Gastrocnemius medialis (tissue), 4 donors: ENCODE data around the gene EXTL2. TPM values are rescaled to one million over a fixed set of nuclear protein-coding genes. Genes with fewer than 3 reads are reported as not detected.

Source experiments
- ATAC-seq, 2 donors: fragments of 150-250 bp; one replicate each; pipeline ENCODE4 v1.9.1; 2016
- DNase-seq, 2 donors: peaks; one replicate each; pipeline ENCODE4 v3.0.0-alpha.2; 2019
- H3K27ac ChIP-seq, 4 donors: fragments of 200-600 bp; sonication (generic); 1 replicate in 1 of 4; 2 replicates in 3 of 4; pipeline ENCODE4 v1.5.1; 2016 to 2018; ENCODE audit warnings: mild to moderate bottlenecking in 2 of 4, moderate library complexity in 1 of 4
- H3K27me3 ChIP-seq, 3 donors: fragments of 200-600 bp; sonication (generic) in 2 of 3; 1 replicate in 1 of 3; 2 replicates in 2 of 3; pipeline versions ENCODE4 v1.5.1 to v1.6.0; 2016 to 2019; ENCODE audit warnings: mild to moderate bottlenecking in 1 of 3, moderate library complexity in 1 of 3
- H3K36me3 ChIP-seq, 2 donors: fragments of 200-600 bp; sonication (generic) in 1 of 2; one replicate each; pipeline ENCODE4 v1.5.1; 2017 to 2018
- H3K4me1 ChIP-seq, 2 donors: fragments of 200-600 bp; sonication (generic) in 1 of 2; one replicate each; pipeline ENCODE4 v1.5.1; 2016 to 2017; ENCODE audit warnings: mild to moderate bottlenecking in 2 of 2
- H3K4me3 ChIP-seq, 4 donors: fragments of 200-600 bp; sonication (generic) in 3 of 4; 1 replicate in 1 of 4; 2 replicates in 3 of 4; pipeline ENCODE4 v1.5.1; 2016 to 2019; ENCODE audit warnings: mild to moderate bottlenecking in 2 of 4
- H3K9me3 ChIP-seq, 3 donors: fragments of 200-600 bp; sonication (generic) in 2 of 3; 1 replicate in 1 of 3; 2 replicates in 2 of 3; pipeline ENCODE4 v1.5.1; 2016 to 2019
- CTCF ChIP-seq, 5 experiments: fragments of 450-650 bp in 3 of 5; fragments of 200-600 bp in 2 of 5; sonication (generic) in 2 of 5; IDR thresholded peaks in 4 of 5; conservative IDR thresholded peaks in 1 of 5; 1 replicate in 4 of 5; 2 replicates in 1 of 5; pipeline ENCODE4 v1.5.1; 2016 to 2019; ENCODE audit warnings: antibody characterized with exemption in 5 of 5, mild to moderate bottlenecking in 3 of 5, moderate library complexity in 3 of 5
- POLR2A ChIP-seq, 2 donors: fragments of 450-650 bp; IDR thresholded peaks; one replicate each; pipeline ENCODE4 v1.6.1; 2017; ENCODE audit warnings: antibody characterized with exemption in 2 of 2, mild to moderate bottlenecking in 2 of 2, moderate library complexity in 2 of 2
- in situ Hi-C, 4 donors: fragments of 200-750 bp; cut with MboI; loops; one replicate each; pipeline versions ENCODE4 v1.15.0 to v1.8.0; 2017; ENCODE audit warnings: low sequenced_read_pairs in 4 of 4
- intact Hi-C: fragments of 100-400 bp; cut with DNase I; formaldehyde crosslinking; loops from one replicate; pipeline ENCODE4 v1.15.1; 2023; ENCODE audit warnings: low total_unique reads
- total RNA-seq, 4 donors: library from RNA; depleted of rRNA; stranded (reverse); fragments of >200 nt; gene quantifications; one replicate each; pipeline versions ENCODE4 v1.1.0 to v1.2.3, GENCODE V29; 2016

Gene EXTL2
- total RNA-seq, 4 donors from 2014 or later, result 1.7 to 4.9 (median 3.4) TPM

DNA sequence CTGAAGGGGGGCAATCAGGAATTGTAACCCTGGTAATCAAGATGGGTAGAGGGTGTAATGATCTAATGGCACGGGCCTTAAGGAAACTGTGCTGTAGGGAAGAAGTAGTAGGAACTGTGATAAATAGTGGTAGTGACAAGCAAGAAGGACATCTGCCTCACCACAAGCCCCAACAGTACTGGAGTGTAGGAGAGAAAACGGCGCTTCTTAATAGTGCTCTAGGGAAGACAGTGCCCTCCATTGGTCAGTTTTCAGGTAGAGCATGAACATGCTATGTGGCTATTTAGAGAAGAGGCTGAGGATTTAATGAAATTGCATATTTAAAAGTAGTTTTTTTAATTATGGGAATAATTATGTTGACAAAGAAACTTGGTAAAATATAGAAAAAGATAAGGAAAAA, 33.5 kb upstream of the EXTL2 start:
- no peak for ATAC-seq
- TF ChIP-seq POLR2A (IDR thresholded peaks at IDR 0.05) (no peak), CTCF (IDR thresholded peaks at IDR 0.05 in 4 of 5, conservative IDR thresholded peaks at IDR 0.05 in 1 of 5) (peak in 1 of 5 experiments; percentile 19)
- no peak overlapping the region for H3K27ac ChIP-seq
- intact Hi-C loops, result no loop called here
- H3K27me3 ChIP-seq, result no peaks in the 10 kb centered on the region
- no peak for DNase-seq
- no peaks in the 10 kb centered on the region for H3K4me1 ChIP-seq
- H3K4me3 ChIP-seq, result no peak overlapping the region
- H3K36me3 ChIP-seq, result peaks cover 0 to 10% of the 10 kb centered on the region in 2 donors
- in situ Hi-C loops, result no loop called here
- no peaks in the 10 kb centered on the region for H3K9me3 ChIP-seq

GRCh38 chr1:100927276-100927675, 32.6 kb upstream of the EXTL2 start:
- no peak overlapping the region for H3K4me3 ChIP-seq
- intact Hi-C loops (no loop called here), in situ Hi-C loops (no loop called here)
- no peak for ATAC-seq
- no peaks in the 10 kb centered on the region for H3K9me3 ChIP-seq
- H3K27ac ChIP-seq, result no peak overlapping the region
- DNase-seq, result no peak
- H3K4me1 ChIP-seq, result no peaks in the 10 kb centered on the region
- H3K27me3 ChIP-seq, result no peaks in the 10 kb centered on the region
- TF ChIP-seq CTCF (IDR thresholded peaks at IDR 0.05 in 4 of 5, conservative IDR thresholded peaks at IDR 0.05 in 1 of 5) (no peak), POLR2A (IDR thresholded peaks at IDR 0.05) (no peak)
- H3K36me3 ChIP-seq, result peaks cover 0 to 14% of the 10 kb centered on the region in 2 donors

GRCh38 chr1:100926240-100926639, 31.6 kb upstream of the EXTL2 start:
- no peak overlapping the region for H3K27ac ChIP-seq
- no peaks in the 10 kb centered on the region for H3K4me1 ChIP-seq
- H3K27me3 ChIP-seq, result no peaks in the 10 kb centered on the region
- ATAC-seq (no peak), DNase-seq (no peak)
- TF ChIP-seq POLR2A (IDR thresholded peaks at IDR 0.05) (no peak), CTCF (IDR thresholded peaks at IDR 0.05 in 4 of 5, conservative IDR thresholded peaks at IDR 0.05 in 1 of 5) (no peak)
- no peak overlapping the region for H3K4me3 ChIP-seq
- H3K9me3 ChIP-seq, result no peaks in the 10 kb centered on the region
- H3K36me3 ChIP-seq, result peaks cover 0 to 21% of the 10 kb centered on the region in 2 donors
- intact Hi-C loops, result no loop called here
- in situ Hi-C loops, result no loop called here

- no peaks in the 10 kb centered on the region for H3K4me1 ChIP-seq
- no peak overlapping the region for H3K27ac ChIP-seq
- no peaks in the 10 kb centered on the region for H3K27me3 ChIP-seq
- intact Hi-C loops, result loop anchor here (5.0 kb wide), 1 partner anchor 432 kb away; no protein-coding TSS in a partner anchor
- in situ Hi-C loops, result loop anchor here in 3 of 4 donors (5.0 kb wide), 1 partner anchor 362 kb away; no protein-coding TSS in a partner anchor
- no peaks in the 10 kb centered on the region for H3K9me3 ChIP-seq
- H3K4me3 ChIP-seq, result no peak overlapping the region
- ATAC-seq (no peak), DNase-seq (no peak)
- no peak for TF ChIP-seq CTCF (IDR thresholded peaks at IDR 0.05 in 4 of 5, conservative IDR thresholded peaks at IDR 0.05 in 1 of 5)
- no peak for TF ChIP-seq POLR2A (IDR thresholded peaks at IDR 0.05)
- H3K36me3 ChIP-seq, result peaks cover 0 to 21% of the 10 kb centered on the region in 2 donors
Measured at GRCh38 chr1:100924991-100925390, 30.3 kb upstream of the EXTL2 start.

DNA sequence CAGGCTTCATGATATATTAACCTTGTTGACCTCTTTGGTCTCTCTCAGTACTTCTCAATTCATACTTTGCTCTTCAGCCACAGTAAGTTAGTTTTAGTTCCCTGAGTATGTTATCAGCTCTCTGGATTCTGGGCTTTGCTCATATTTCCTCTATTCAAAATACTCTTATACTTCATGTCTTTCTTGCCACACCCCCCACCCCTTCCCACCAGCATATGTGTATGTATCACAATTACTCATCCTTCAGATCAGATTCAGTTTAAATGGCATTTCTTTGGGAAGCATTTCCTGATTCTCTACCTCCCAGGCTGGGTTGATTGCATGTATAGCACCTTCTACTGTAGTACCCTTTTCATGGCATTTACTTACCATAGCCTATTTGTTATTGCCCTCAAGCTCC, 29.6 kb upstream of the EXTL2 start:
- in situ Hi-C loops, result loop anchor here in 3 of 4 donors (5.0 kb wide), 1 partner anchor 363 kb away; no protein-coding TSS in a partner anchor
- Histone ChIP-seq H3K27ac (no peak overlapping the region), H3K27me3 (no peaks in the 10 kb centered on the region), H3K9me3 (no peaks in the 10 kb centered on the region), H3K36me3 (peaks cover 0 to 21% of the 10 kb centered on the region in 2 donors), H3K4me1 (no peaks in the 10 kb centered on the region), H3K4me3 (no peak overlapping the region)
- intact Hi-C loops, result loop anchor here (5.0 kb wide), 1 partner anchor 433 kb away; no protein-coding TSS in a partner anchor
- TF ChIP-seq CTCF (IDR thresholded peaks at IDR 0.05 in 4 of 5, conservative IDR thresholded peaks at IDR 0.05 in 1 of 5), result no peak
- no peak for TF ChIP-seq POLR2A (IDR thresholded peaks at IDR 0.05)
- ATAC-seq, result no peak
- no peak for DNase-seq
